HepG2 (cell line): ENCODE results near the gene APOA1. TPM values are rescaled to one million over a fixed set of nuclear protein-coding genes. Genes with fewer than 3 reads are reported as not detected.

Experiments
- ATF1 ChIP-seq: IDR thresholded peaks from 2 replicates; pipeline ENCODE4 v1.6.1; 2016; ENCODE audit warnings: mild to moderate bottlenecking, control low read depth
- BHLHE40 ChIP-seq: IDR thresholded peaks from 2 replicates; pipeline ENCODE4 v1.6.1; 2011; ENCODE audit warnings: low read length, improper control_type of control experiment
- BORCS8-MEF2B ChIP-seq: sonication (generic); formaldehyde crosslinking; IDR thresholded peaks from 2 replicates; pipeline ENCODE4 v1.8.0; 2022; ENCODE audit warnings: mild to moderate bottlenecking, missing genetic modification reagents
- DNMT1 ChIP-seq: sonication (generic); formaldehyde crosslinking; IDR thresholded peaks from 2 replicates; pipeline ENCODE4 v1.5.1; 2020; ENCODE audit warnings: mild to moderate bottlenecking, missing genetic modification reagents
- DNMT3B ChIP-seq: conservative IDR thresholded peaks from 2 replicates; pipeline ENCODE4 v1.6.1; 2016; ENCODE audit warnings: missing biosample characterization, control low read depth
- FOSL1 ChIP-seq: sonication (generic); formaldehyde crosslinking; IDR thresholded peaks from 2 replicates; pipeline ENCODE4 v1.9.0; 2021; ENCODE audit warnings: missing genetic modification reagents, borderline replicate concordance
- FOXO4 ChIP-seq: sonication (generic); formaldehyde crosslinking; conservative IDR thresholded peaks from 2 replicates; pipeline ENCODE4 v1.8.1; 2023; ENCODE audit warnings: missing genetic modification reagents
- HOXD1 ChIP-seq: sonication (generic); formaldehyde crosslinking; IDR thresholded peaks from 2 replicates; pipeline ENCODE4 v1.5.0; 2020; ENCODE audit warnings: missing genetic modification reagents
- KLF15 ChIP-seq: sonication (generic); formaldehyde crosslinking; IDR thresholded peaks from 2 replicates; pipeline ENCODE4 v1.8.1; 2023; ENCODE audit warnings: borderline replicate concordance, mild to moderate bottlenecking, inconsistent platforms, missing genetic modification reagents, mixed read lengths
- MIER3 ChIP-seq: IDR thresholded peaks from 2 replicates; pipeline ENCODE4 v1.6.1; 2016; ENCODE audit warnings: missing compliant biosample characterization, borderline replicate concordance
- MXD3 ChIP-seq: IDR thresholded peaks from 2 replicates; pipeline ENCODE4 v1.6.1; 2016; ENCODE audit warnings: mild to moderate bottlenecking, missing biosample characterization, missing genetic modification reagents
- NFIB ChIP-seq: sonication (generic); formaldehyde crosslinking; IDR thresholded peaks from 2 replicates; pipeline ENCODE4 v1.9.0; 2021; ENCODE audit warnings: missing genetic modification reagents, mild to moderate bottlenecking, borderline replicate concordance
- NR2F2 ChIP-seq: IDR thresholded peaks from 2 replicates; pipeline ENCODE4 v1.6.1; 2012; ENCODE audit warnings: low read depth, inconsistent platforms, borderline replicate concordance
- NR2F6 ChIP-seq, 2 experiments: IDR thresholded peaks; 2 replicates each; pipeline ENCODE4 v1.6.1; 2016; ENCODE audit warnings: antibody characterized with exemption in 1 of 2, mild to moderate bottlenecking in 1 of 2
- PCBP1 ChIP-seq: fragments of 200-400 bp; formaldehyde crosslinking; IDR thresholded peaks from 2 replicates; pipeline ENCODE4 v1.6.1; 2017; ENCODE audit warnings: mild to moderate bottlenecking, low read depth, low read length, borderline replicate concordance
- SIN3A ChIP-seq: IDR thresholded peaks from 2 replicates; pipeline ENCODE4 v1.6.1; 2011; ENCODE audit warnings: low read depth, mild to moderate bottlenecking, control low read depth, low read length, borderline replicate concordance
- SRSF1 ChIP-seq: fragments of 200-400 bp; formaldehyde crosslinking; optimal IDR thresholded peaks from 2 replicates; pipeline ENCODE3; 2017; ENCODE audit warnings: mild to moderate bottlenecking, low read depth, low read length, moderate library complexity
- TGIF2 ChIP-seq: IDR thresholded peaks from 2 replicates; pipeline ENCODE4 v1.6.1; 2016; ENCODE audit warnings: control low read depth, missing compliant biosample characterization
- ZBTB38 ChIP-seq: sonication (generic); formaldehyde crosslinking; IDR thresholded peaks from 2 replicates; pipeline ENCODE4 v1.5.1; 2020; ENCODE audit warnings: mild to moderate bottlenecking, missing genetic modification reagents
- ZFP1 ChIP-seq: IDR thresholded peaks from 2 replicates; pipeline ENCODE4 v1.6.1; 2016
- ZFP62 ChIP-seq: sonication (generic); formaldehyde crosslinking; IDR thresholded peaks from 2 replicates; pipeline ENCODE4 v1.4.0; 2020; ENCODE audit warnings: missing genetic modification reagents
- ZNF138 ChIP-seq: sonication (generic); formaldehyde crosslinking; IDR thresholded peaks from 2 replicates; pipeline ENCODE4 v1.5.0; 2020; ENCODE audit warnings: mild to moderate bottlenecking, low read depth, missing genetic modification reagents
- ZNF225 ChIP-seq: sonication (generic); formaldehyde crosslinking; IDR thresholded peaks from 2 replicates; pipeline ENCODE4 v1.4.0; 2020; ENCODE audit warnings: mild to moderate bottlenecking, missing genetic modification reagents
- ZNF251 ChIP-seq: sonication (generic); formaldehyde crosslinking; IDR thresholded peaks from 2 replicates; pipeline ENCODE4 v1.9.0; 2021; ENCODE audit warnings: mild to moderate bottlenecking, missing genetic modification reagents
- ZNF263 ChIP-seq: sonication (generic); formaldehyde crosslinking; IDR thresholded peaks from 2 replicates; pipeline ENCODE4 v1.4.0; 2020; ENCODE audit warnings: missing genetic modification reagents
- ZNF274 ChIP-seq: sonication (generic); formaldehyde crosslinking; IDR thresholded peaks from 2 replicates; pipeline ENCODE4 v1.5.1; 2020; ENCODE audit warnings: mild to moderate bottlenecking, missing genetic modification reagents
- ZNF335 ChIP-seq: sonication (generic); formaldehyde crosslinking; IDR thresholded peaks from 2 replicates; pipeline ENCODE4 v1.4.0; 2020; ENCODE audit warnings: missing genetic modification reagents
- ZNF546 ChIP-seq: sonication (generic); formaldehyde crosslinking; conservative IDR thresholded peaks from 2 replicates; pipeline ENCODE4 v1.8.1; 2023; ENCODE audit warnings: mild to moderate bottlenecking, missing genetic modification reagents
- ZSCAN30 ChIP-seq: sonication (generic); formaldehyde crosslinking; IDR thresholded peaks from 2 replicates; pipeline ENCODE4 v1.5.0; 2020; ENCODE audit warnings: mild to moderate bottlenecking, missing genetic modification reagents
- polyA plus RNA-seq, 8 experiments: library from polyadenylated mRNA; depleted of rRNA in 3 of 8; stranded (reverse) in 7 of 8; unstranded in 1 of 8; fragments of >200 nt; fragmentation: Illumina TruSeq in 4 of 8; extraction: Trizol in 4 of 8; gene quantifications; 2 replicates each; pipeline versions ENCODE4 v1.2.1 to v1.2.3, GENCODE V29; 2011 to 2016; ENCODE audit warnings: low read depth in 4 of 8, missing spikeins in 1 of 8, mixed read lengths in 1 of 8; ENCODE audit not compliant: insufficient read depth in 1 of 8
- total RNA-seq, 5 experiments: library from RNA; depleted of rRNA; stranded (reverse); fragments of >200 nt; fragmentation: Illumina TruSeq; extraction: Trizol; gene quantifications; 2 replicates each; pipeline ENCODE4 v1.2.3, GENCODE V29; 2016; ENCODE audit warnings: low read depth in 1 of 5
- TF ChIP-seq, protein P1 (sequence below): fragments of 450-650 bp; IDR thresholded peaks from 2 replicates; pipeline ENCODE4 v1.6.1; 2016

The APOA1 gene
- total and polyA plus RNA-seq, 2 of the 13 experiments (the other 11 are each of a cell fraction or from before 2014, with no cell fraction given), result 1,973 to 5,485 TPM

DNA sequence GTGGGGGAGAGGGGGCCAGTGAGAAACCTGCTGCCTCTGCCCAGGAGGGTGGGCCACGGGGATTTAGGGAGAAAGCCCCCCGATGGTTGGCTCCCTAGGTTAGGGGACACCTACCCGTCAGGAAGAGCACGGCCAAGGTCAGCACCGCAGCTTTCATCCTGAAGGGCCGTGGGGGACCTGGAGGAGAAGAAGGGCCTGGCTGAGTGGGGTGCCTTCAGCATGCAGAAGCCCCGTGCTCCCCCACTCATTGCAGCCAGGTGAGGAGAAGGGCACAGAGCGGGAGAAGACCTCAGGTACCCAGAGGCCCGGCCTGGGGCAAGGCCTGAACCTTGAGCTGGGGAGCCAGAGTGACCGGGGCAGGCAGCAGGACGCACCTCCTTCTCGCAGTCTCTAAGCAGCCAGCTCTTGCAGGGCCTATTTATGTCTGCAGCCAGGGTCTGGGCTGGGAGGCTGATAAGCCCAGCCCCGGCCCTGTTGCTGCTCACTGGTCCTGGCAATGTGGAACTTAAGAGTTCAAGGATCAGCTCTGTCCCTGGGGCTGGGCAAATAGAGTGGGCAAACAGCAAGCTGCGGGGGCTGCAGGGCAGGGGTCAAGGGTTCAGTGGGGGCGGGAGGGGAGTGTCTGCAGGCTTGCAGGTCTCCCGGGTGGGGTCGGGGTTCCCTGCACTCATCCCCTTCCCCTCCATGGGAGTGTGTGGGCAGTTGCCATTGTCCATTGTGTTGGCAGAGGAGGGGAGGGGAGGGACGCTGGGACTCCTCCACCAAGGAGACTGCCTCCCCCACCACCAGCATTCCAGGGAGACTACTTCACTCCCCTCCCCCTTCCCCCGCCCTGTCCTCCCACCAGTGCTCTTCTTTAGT lies at the start of gene APOA1 (continued):
- TF ChIP-seq DNMT3B (CRISPR knock-in tag) (no peak), BORCS8-MEF2B (peak; percentile 86), MIER3 (CRISPR knock-in tag) (peak; percentile 80), ZNF274 (peak; percentile 71), ZNF546 (CRISPR knock-in tag) (no peak), FOSL1 (no peak), SIN3A (peak; percentile 24; the same call in 1 of the 2 replicates), SRSF1 (peak; percentile 97), KLF15 (0 out of 2 replicates have a peak, but pooled peaks have one; percentile 79), MXD3 (peak; percentile 73), ATF1 (no peak), ZNF251 (CRISPR knock-in tag) (no peak; the same call in 1 of the 2 replicates), ZBTB38 (CRISPR knock-in tag) (peak; percentile 72), NR2F2 (no peak), ZNF138 (CRISPR knock-in tag) (peak; percentile 52; the same call in 1 of the 2 replicates), ZNF225 (CRISPR knock-in tag) (no peak; the same call in 1 of the 2 replicates), ZNF335 (CRISPR knock-in tag) (no peak), NFIB (CRISPR knock-in tag) (no peak), TGIF2 (CRISPR knock-in tag) (peak; percentile 52), ZFP1 (CRISPR knock-in tag) (no peak), ZSCAN30 (no peak), ZNF263 (peak; percentile 99), HOXD1 (CRISPR knock-in tag) (no peak; the same call in none of the 2 replicates), BHLHE40 (0 out of 2 replicates have a peak, but pooled peaks have one; percentile 8), NR2F6 (IDR thresholded peaks at IDR 0.05) (peak; percentile 99), NR2F6 (CRISPR knock-in tag; IDR thresholded peaks at IDR 0.05) (peak; percentile 98), FOXO4 (CRISPR knock-in tag) (no peak), DNMT1 (CRISPR knock-in tag) (peak; percentile 85), ZFP62 (CRISPR knock-in tag) (no peak), PCBP1 (peak; percentile 78; the same call in 1 of the 2 replicates)
- TF ChIP-seq, protein P1, sequence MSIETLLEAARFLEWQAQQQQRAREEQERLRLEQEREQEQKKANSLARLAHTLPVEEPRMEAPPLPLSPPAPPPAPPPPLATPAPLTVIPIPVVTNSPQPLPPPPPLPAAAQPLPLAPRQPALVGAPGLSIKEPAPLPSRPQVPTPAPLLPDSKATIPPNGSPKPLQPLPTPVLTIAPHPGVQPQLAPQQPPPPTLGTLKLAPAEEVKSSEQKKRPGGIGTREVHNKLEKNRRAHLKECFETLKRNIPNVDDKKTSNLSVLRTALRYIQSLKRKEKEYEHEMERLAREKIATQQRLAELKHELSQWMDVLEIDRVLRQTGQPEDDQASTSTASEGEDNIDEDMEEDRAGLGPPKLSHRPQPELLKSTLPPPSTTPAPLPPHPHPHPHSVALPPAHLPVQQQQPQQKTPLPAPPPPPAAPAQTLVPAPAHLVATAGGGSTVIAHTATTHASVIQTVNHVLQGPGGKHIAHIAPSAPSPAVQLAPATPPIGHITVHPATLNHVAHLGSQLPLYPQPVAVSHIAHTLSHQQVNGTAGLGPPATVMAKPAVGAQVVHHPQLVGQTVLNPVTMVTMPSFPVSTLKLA, result no peak; the same call in 1 of the 2 replicates
